ENCODE measurements around the gene SCARB1. TPM values are rescaled to one million over a fixed set of nuclear protein-coding genes. Genes with fewer than 3 reads are reported as not detected.

Gene SCARB1
- total RNA-seq, 1 experiment from 2014 or later = 26.8 TPM

DNA sequence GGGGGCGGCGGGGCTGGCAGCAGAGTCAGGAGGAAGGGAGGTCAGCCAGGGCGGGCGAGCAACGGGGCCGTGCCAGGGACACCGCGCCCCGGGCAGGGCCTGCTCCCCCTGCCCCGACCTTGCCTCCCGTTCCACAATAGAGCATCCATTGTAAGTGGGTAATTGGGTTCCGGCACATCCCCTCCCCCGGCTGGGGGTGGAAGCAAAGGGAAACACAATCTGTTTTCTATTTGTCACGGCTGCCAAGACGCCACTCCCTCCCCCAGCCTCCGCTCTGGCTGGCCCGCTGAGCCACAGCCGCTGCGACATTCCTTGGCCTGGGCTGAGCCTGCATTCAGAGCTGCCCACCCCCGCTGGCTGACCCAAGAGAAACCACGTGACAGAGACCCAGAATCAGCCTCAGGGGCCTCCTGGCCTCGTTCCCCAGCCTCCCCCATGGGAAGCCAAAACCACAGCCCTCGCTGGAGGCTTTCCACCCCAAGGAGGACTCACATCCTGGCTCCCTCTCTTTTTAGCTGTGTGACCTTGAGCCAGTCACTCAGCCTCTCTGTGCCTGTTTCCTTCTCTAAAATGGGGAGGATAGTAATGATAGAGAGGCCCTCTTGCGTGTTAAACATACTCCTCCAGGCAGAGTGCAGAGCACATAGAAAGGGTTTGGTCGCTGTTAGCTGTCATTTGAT lies 117.6 kb downstream of the SCARB1 start:
- peak; percentile 96 for DNase-seq (ENCODE audit: low spot score)

GRCh38 chr12:124745465-124745890 lies 118.2 kb downstream of the SCARB1 start:
- no peak for DNase-seq (ENCODE audit: low spot score)

- DNase-seq (ENCODE audit: low spot score) = peak; percentile 47
Observed at GRCh38 chr12:124744659-124745464, 118.8 kb downstream of the SCARB1 start.

GRCh38 chr12:124744273-124744640 lies 119.4 kb downstream of the SCARB1 start:
- no peak for DNase-seq (ENCODE audit: low spot score)

GRCh38 chr12:124743479-124744272 lies 120.0 kb downstream of the SCARB1 start:
- DNase-seq (ENCODE audit: low spot score) = no peak

- DNase-seq (ENCODE audit: low spot score) = no peak
Observed at GRCh38 chr12:124742678-124743077, 121.0 kb downstream of the SCARB1 start.

DNA sequence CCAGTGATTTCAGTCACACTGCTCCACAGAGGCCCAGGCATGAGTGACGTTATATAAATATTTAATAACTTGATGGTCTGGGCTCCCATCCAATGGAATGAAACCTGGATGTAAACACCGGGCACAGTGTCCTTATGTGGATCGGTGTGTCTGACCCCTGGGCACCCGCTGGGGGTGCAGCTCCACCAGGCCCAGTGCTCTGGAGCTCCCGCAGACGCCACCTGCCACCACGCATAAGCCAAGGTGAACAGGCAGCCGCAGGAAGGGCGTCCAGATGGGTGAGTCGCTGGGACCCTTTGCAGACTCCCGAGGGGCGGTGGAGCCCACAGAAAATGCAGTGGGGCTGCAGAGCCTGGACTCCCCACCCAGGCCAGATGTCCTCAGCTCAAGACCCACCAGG lies 121.6 kb downstream of the SCARB1 start:
- DNase-seq (ENCODE audit: low spot score) = no peak

DNA sequence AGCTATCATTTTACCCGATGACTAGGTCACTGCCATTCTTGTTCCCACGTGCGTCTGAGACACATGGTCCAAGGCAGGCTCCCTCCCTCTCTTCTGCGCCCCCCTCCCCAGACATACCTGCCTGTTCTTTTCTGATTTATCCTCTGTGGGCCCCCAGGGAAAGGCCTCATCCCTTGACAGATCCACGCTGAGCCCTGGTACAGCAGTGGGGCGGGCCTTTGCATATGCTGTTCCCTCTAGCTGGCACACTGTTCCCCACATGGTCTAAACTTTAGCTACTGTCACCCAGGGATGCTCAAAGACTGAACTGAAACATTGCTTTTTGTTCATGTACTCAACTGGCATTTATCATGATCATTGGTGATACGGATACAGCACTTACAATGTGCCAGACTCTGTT lies 122.5 kb downstream of the SCARB1 start:
- DNase-seq (ENCODE audit: low spot score) = no peak

DNA sequence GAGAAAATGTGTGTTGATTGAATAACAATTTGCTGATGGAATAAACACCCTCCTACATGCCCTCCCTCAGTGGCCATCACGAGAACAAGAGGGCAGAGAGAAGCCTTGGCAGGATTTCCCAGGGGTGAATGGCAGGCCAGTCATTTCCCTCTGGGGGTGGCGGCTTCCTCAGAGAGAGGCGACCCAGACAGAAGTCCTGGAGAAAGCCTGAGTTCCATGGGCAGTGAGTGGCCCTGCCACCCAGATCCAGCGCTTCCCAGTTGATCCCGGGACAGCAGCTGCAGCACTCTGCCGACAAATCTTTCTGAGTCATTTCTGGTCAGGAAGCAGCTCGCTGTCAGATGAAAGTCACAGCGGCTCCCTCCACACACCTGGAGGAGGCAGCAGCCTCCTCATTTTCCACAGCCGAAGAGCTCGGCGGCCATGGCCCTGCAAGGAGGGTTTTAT lies 123.0 kb downstream of the SCARB1 start:
- peak; percentile 59 for DNase-seq (ENCODE audit: low spot score)

DNA sequence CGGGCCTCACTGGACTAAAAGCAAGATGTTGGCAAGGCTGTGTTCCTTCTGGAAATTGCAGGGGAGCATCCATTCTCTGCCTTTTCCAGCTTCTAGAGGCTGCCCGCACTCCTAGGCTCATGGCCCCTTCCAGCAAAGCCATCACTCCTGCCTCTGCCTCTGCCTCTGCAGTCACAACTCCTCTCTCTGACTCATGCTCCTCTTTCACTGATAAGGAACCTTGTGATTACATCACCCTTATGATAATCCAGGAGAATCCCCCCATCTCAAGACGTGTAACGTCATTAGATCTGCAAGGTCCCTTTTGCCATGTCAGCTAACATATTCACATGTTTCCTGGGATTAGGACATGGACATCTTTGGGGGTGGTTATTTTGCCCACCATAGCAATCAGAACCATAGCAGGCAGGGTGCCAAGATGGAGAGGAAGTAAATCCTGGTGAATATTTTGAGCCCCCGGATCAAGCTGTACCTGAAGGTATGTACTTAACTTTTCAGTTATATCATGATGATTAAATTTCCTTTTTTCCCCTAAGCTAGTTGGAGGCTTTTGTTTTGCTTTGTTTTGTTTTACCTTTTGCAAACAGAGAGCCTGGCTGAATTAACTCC lies 123.6 kb downstream of the SCARB1 start:
- DNase-seq (ENCODE audit: low spot score) = no peak

GRCh38 chr12:124738636-124739467 lies 124.8 kb downstream of the SCARB1 start:
- no peak for DNase-seq (ENCODE audit: low spot score)

DNA sequence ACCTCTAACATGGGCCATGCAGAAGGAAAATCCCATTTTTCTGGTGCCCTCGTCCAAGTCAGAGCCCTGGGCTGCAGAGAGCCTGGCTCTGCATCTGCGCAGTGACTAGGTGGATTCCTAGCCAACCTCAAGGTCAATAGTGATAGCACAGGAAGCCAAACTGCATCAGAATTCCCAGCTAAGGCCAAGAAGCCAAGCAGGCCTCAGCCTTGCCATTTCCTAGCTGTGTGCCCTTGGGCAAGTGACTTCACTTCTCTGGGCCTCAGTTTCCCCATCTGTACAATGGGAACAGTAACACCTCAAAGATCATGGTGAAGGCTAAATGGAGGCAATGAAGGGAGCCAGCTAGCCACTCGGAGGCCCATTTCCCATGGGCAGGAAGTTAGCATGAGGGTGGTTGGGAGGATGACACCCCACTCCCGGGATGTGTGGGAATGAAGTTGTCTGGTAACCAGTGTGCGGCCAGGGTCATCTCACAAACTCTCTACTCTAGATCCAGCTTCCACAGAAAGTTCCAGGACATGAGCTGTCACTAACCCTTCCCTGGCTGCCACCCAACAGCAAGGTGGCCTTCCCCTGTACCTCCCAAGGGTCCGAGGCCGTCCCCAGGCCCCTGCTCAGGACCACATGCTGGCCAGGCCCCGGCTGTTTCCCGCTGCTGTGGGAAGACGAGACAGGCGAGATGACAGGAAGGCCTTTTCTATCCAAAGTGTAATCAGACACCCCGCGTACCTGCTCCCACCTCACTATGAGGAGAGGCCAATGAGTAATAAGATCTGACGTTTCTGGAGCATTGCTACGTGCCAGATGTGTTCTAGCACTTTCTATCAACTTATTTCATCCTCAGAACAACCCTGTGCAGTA lies 125.7 kb downstream of the SCARB1 start:
- no peak for DNase-seq (ENCODE audit: low spot score)

- peak; percentile 66 for DNase-seq (ENCODE audit: low spot score)
Observed at GRCh38 chr12:124737040-124737419, 126.6 kb downstream of the SCARB1 start.

GRCh38 chr12:124736115-124737039 lies 127.3 kb downstream of the SCARB1 start:
- no peak for DNase-seq (ENCODE audit: low spot score)

GRCh38 chr12:124734224-124734788 lies 129.4 kb downstream of the SCARB1 start:
- DNase-seq (ENCODE audit: low spot score) = peak; percentile 58

- no peak for DNase-seq (ENCODE audit: low spot score)
Observed at GRCh38 chr12:124733086-124733485, 130.6 kb downstream of the SCARB1 start.

DNA sequence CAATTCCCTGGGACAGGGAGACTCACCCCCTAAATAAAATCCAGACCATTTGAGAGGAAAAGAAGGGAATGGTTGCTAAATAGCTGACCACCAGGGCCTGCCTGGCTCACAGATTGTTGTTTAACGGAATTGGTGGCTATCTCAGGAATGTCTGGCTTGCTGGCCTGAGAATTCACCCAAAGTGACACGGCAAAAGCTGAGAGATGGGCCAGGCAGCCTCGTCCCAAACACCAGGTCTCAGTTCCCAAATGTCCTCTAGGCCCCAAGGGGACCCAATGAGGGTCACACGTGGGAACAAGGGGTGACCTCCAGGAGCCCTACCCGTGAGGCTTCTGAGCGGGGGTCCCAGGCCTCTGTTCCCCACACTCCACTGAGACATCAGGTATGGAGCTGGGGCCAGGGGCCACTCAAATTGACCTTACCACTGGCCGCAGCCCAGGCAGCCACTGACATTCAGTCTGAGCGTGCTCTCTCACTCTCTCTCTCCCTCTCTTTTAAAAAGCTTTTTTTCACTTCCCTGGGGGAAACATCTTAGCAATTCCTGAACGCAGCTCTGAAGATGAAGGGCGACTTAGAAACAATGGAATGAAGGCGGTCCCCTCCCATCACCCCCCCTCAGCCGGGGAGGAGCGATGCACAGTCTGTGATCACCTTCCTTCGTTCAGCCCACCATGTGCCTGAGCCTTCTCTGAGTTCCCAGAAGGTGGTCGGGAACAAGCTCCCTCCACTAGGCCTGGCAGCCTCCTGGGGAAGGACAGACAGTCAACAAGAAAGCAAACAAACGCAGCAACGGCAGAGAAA lies 131.2 kb downstream of the SCARB1 start:
- no peak for DNase-seq (ENCODE audit: low spot score)

DNA sequence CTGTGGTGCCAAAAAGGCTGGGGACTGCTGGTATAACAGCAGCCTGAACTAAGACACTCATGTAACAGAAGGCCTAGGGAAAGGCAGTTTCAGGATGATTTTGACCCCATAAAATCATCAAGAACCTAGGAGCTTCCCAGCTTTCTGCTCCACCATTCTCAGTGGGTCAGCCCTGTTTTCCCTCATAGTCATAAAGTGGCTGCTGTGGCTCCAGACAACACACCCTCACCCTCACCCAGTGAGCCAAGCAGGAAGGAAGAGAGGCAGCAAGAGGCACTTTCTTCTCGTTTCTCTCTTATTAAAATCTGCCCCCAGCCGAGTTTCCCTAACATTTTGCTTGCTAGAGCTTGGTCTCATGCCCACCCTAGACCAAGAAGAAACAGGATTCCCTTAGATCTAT lies 131.8 kb downstream of the SCARB1 start:
- no peak for DNase-seq (ENCODE audit: low spot score)

Data from H4 (cell line).